ENCODE results near the gene AMZ1. TPM values are rescaled to one million over a fixed set of nuclear protein-coding genes. Genes with fewer than 3 reads are reported as not detected.
A peak's percentile ranks its signal among the peaks of the same experiment; 100 is the strongest.

The AMZ1 gene
- total RNA-seq, 4 donors from 2014 or later = 0.64 TPM; not detected in 3

DNA sequence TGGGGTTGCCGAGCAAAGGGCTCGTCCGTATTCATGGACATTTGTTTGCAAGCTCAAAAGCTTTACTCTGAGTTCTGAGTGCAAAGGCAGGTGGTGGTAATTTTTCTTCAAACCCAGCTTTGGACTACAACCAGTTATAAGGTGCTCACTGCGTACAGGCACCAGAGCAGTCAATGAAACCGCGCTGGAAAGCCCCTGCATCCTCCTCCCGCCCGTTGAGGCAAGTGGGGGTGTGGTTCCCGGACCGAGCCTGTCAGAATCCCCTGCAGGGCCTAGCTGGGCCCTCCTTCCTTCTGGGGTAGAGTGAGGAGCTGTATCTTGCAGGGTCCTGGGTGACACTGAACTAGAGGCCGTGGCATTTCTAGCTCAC lies 22.3 kb downstream of the AMZ1 start:
- Histone ChIP-seq H3K4me3 (peak overlapping the region in 3 of 4 donors; percentile 2 to 45 (median 20)), H3K27me3 (no peaks in the 10 kb centered on the region), H3K36me3 (no peaks in the 10 kb centered on the region), H3K4me1 (peaks cover 0 to 13% (median 5%) of the 10 kb centered on the region in 4 donors), H3K27ac (no peak overlapping the region), H3K9me3 (no peaks in the 10 kb centered on the region)
- TF ChIP-seq POLR2AphosphoS5 (IDR thresholded peaks at IDR 0.05) = no peak
- no peak for TF ChIP-seq EP300 (IDR thresholded peaks at IDR 0.05; ENCODE audit: low read depth)
- TF ChIP-seq, protein P1, sequence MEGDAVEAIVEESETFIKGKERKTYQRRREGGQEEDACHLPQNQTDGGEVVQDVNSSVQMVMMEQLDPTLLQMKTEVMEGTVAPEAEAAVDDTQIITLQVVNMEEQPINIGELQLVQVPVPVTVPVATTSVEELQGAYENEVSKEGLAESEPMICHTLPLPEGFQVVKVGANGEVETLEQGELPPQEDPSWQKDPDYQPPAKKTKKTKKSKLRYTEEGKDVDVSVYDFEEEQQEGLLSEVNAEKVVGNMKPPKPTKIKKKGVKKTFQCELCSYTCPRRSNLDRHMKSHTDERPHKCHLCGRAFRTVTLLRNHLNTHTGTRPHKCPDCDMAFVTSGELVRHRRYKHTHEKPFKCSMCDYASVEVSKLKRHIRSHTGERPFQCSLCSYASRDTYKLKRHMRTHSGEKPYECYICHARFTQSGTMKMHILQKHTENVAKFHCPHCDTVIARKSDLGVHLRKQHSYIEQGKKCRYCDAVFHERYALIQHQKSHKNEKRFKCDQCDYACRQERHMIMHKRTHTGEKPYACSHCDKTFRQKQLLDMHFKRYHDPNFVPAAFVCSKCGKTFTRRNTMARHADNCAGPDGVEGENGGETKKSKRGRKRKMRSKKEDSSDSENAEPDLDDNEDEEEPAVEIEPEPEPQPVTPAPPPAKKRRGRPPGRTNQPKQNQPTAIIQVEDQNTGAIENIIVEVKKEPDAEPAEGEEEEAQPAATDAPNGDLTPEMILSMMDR (IDR thresholded peaks at IDR 0.05) = no peak
- TF ChIP-seq POLR2A (IDR thresholded peaks at IDR 0.05) = no peak
- peak; percentile 53 for DNase-seq
- whole genome bisulfite sequencing, 2 donors (ENCODE audit: low coverage in 1 of 2) = 41% methylated on average over 11 of the region's 11 CpGs; no CpG with 5 or more reads in 1 of the 2 donors
- in situ Hi-C loops (cut with MboI; ENCODE audit: low pct_ligation_motif_present in 1 of 4, low pct_unique_long_range_greater_than_20kb in 1 of 4, low sequenced_read_pairs in 3 of 4) = no loop called here
- intact Hi-C loops (cut with DNase I; ENCODE audit: low total_unique reads) = no loop called here

DNA sequence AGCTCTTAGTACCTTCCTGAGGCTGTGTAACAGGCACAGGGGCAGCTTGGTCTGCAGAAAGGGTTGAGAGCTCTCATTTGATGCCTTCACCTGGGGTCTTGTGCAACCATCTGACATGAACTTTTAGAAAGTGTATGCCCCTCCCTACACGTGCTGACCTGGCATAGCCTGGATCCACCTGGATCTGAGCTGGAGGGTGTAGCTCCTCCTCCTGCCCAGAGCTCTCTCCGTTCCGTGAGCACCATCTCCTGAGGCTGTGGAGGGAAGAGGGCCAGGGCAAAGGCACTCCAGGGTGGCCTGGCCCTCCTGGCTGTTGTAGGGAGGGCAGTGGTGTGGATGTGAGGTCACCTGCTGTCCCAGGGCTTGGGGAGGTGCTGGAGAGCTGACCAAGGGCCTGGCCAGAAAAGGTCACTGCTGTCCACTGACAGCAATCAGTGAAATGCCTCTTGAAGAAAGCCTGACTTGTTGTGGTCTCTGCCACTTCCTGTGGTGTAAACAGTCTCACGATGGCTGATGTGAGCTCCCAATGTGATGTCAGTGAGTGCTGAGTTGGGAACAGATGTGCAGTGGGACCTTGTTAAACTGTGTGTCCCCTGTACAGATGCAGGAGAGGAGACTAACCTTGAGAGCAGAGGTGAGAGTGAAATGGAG lies 23.0 kb downstream of the AMZ1 start:
- no peak overlapping the region for H3K27ac ChIP-seq
- no peaks in the 10 kb centered on the region for H3K9me3 ChIP-seq
- no peak overlapping the region for H3K4me3 ChIP-seq
- intact Hi-C loops (cut with DNase I; ENCODE audit: low total_unique reads) = no loop called here
- peaks cover 0 to 13% (median 6%) of the 10 kb centered on the region in 4 donors for H3K4me1 ChIP-seq
- in situ Hi-C loops (cut with MboI; ENCODE audit: low pct_ligation_motif_present in 1 of 4, low pct_unique_long_range_greater_than_20kb in 1 of 4, low sequenced_read_pairs in 3 of 4) = no loop called here
- 55% methylated on average over 4 of the region's 4 CpGs; no CpG with 5 or more reads in 1 of the 2 donors for WGBS, 2 donors (ENCODE audit: low coverage in 1 of 2)
- no peaks in the 10 kb centered on the region for H3K36me3 ChIP-seq
- no peaks in the 10 kb centered on the region for H3K27me3 ChIP-seq
- no peak for TF ChIP-seq POLR2A (IDR thresholded peaks at IDR 0.05)
- no peak for TF ChIP-seq POLR2AphosphoS5 (IDR thresholded peaks at IDR 0.05)
- TF ChIP-seq, protein P1 (IDR thresholded peaks at IDR 0.05) = no peak
- no peak for TF ChIP-seq EP300 (IDR thresholded peaks at IDR 0.05; ENCODE audit: low read depth)
- DNase-seq = no peak

DNA sequence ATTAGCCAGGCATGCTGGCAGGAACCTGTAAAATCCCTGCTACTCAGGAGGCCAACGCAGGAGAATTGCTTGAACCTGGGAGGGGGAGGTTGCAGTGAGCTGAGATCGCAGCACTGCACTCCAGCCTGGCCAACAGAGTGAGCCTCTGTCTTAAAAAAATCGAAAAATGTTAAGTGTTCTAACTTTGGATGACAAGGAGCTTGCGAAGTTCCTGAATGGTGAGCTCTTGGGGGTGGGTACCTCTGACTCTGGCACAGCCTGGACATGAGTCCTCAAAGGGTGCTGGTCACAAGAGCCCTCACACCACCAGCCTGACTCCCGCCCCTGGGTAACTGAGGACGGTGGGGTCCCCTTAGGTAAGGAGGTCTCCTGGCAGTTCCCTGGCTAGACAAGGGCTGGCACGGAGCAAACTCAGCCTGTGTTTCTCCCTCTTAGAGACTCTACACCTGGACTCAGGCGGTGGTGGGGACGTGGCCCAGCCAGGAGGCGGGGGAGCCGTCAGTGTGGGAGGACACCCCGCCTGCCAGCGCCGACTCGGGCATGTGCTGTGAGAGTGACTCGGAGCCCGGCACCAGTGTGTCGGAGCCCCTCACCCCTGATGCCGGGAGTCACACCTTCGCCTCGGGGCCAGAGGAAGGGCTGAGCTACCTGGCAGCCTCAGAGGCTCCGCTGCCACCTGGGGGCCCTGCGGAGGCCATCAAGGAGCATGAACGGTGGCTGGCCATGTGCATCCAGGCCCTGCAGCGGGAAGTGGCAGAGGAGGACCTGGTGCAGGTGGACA lies 24.1 kb downstream of the AMZ1 start:
- in situ Hi-C loops (cut with MboI; ENCODE audit: low pct_ligation_motif_present in 1 of 4, low pct_unique_long_range_greater_than_20kb in 1 of 4, low sequenced_read_pairs in 3 of 4) = no loop called here
- WGBS, 2 donors (ENCODE audit: low coverage in 1 of 2) = 92 to 94% methylated on average over 2 to 24 of the region's 25 CpGs
- H3K4me1 ChIP-seq = peaks cover under 1 to 20% (median 14%) of the 10 kb centered on the region in 4 donors
- no peaks in the 10 kb centered on the region for H3K9me3 ChIP-seq
- intact Hi-C loops (cut with DNase I; ENCODE audit: low total_unique reads) = no loop called here
- no peak overlapping the region for H3K4me3 ChIP-seq
- H3K27ac ChIP-seq = no peak overlapping the region
- no peaks in the 10 kb centered on the region for H3K27me3 ChIP-seq
- no peak for TF ChIP-seq POLR2AphosphoS5 (IDR thresholded peaks at IDR 0.05)
- no peak for TF ChIP-seq EP300 (IDR thresholded peaks at IDR 0.05; ENCODE audit: low read depth)
- TF ChIP-seq, protein P1 (IDR thresholded peaks at IDR 0.05) = no peak
- no peak for TF ChIP-seq POLR2A (IDR thresholded peaks at IDR 0.05)
- H3K36me3 ChIP-seq = no peaks in the 10 kb centered on the region
- DNase-seq = no peak

DNA sequence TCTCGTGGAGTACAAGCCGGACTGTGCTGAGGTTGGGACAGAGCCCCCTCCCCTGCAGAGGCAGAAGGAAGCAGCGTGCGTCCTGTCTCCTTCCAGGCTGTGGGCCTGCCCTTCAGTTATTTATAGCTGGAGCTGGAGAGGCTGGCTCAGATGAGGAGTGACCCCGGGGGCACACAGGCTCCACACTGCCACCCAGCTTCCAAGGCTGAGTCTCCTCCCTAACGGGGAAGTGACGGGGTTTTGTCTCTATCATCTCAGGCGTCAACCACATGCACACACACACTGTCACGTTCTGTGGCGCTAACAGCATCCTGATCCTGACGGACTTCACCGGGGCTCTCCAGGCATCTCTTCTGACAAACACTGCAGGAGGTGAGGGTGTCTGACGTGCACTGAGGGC lies 25.4 kb downstream of the AMZ1 start:
- no peak for TF ChIP-seq POLR2A (IDR thresholded peaks at IDR 0.05)
- TF ChIP-seq, protein P1 (IDR thresholded peaks at IDR 0.05) = no peak
- no peak for TF ChIP-seq POLR2AphosphoS5 (IDR thresholded peaks at IDR 0.05)
- no peak for TF ChIP-seq EP300 (IDR thresholded peaks at IDR 0.05; ENCODE audit: low read depth)
- no peak overlapping the region for H3K4me3 ChIP-seq
- H3K36me3 ChIP-seq = no peaks in the 10 kb centered on the region
- no peak overlapping the region for H3K27ac ChIP-seq
- in situ Hi-C loops (cut with MboI; ENCODE audit: low pct_ligation_motif_present in 1 of 4, low pct_unique_long_range_greater_than_20kb in 1 of 4, low sequenced_read_pairs in 3 of 4) = no loop called here
- no peak for DNase-seq
- WGBS, 2 donors (ENCODE audit: low coverage in 1 of 2) = 75% methylated on average over 13 of the region's 13 CpGs; no CpG with 5 or more reads in 1 of the 2 donors
- H3K9me3 ChIP-seq = no peaks in the 10 kb centered on the region
- intact Hi-C loops (cut with DNase I; ENCODE audit: low total_unique reads) = no loop called here
- H3K27me3 ChIP-seq = no peaks in the 10 kb centered on the region
- H3K4me1 ChIP-seq = peaks cover 3 to 33% (median 23%) of the 10 kb centered on the region in 4 donors
